Stimulated activated CD4-positive, alpha-beta T cell treated with anti-CD3 and anti-CD28 coated beads, Interleukin-2, amount 100 ng/mL, for 4 hours (primary cell): ENCODE measurements around the gene FRMD4B.

Source experiments
- DNase-seq: peaks from one replicate; pipeline ENCODE4 v3.0.0-alpha.2; 2020; ENCODE audit warnings: low read depth

Gene FRMD4B

DNA sequence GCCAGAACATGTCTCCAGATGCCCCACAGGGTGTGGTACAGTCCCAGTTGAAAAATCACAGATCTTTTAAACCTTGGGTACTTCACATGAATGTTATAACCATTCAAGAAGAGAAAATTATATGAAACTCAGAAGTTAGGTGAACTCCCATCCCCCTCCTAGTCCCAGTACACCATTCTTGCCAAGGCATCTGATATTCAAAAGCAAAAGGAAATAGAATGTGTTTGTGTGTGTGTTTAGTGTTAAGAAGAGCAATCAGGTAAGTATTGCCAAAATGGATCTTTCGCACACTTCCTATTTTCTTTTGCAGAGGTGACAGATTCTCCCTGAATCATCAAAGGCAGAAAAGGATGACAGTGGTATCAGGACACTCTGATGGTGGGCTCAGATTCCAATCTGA, 219.4 kb downstream of the FRMD4B start:
- DNase-seq: no peak

DNA sequence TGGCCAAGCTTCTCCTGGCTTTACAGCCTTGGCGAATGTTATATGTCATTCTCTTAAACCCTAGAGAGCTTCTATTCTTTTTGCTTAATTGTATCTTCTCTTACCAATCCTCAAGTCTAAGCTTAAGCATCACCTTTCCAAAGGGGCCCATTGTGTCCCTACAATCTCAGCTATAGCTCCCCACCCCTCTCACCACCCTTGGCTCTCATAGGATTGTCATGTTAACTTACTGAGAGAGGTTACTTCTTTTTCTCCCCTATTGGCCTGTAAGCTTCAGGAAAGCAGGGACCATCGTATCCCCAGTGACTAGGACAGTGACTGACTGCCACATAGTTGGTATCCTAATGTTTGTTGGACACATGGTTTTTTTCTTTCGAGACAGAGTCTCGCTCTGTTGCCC, 220.1 kb downstream of the FRMD4B start:
- DNase-seq: no peak

DNA sequence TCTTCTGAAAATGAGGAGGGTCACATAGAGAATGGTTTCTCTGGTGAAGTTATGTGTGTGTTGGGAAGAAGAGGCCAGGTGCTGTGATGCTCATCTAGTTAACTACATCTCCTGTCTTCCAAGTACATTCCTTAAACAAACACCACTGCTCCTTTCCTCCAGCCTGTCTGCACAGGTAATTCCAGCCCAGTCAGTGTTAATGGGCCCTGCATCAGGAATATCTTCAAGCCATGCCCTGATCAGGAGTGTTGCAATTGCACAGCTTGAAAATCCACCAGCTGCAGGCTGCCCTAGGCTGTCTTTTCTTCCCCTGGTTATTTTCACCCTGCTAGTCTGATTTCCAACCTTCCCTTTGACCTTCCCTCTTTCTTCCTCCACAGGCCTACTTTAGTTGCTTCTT, 221.6 kb downstream of the FRMD4B start:
- DNase-seq: no peak

DNA sequence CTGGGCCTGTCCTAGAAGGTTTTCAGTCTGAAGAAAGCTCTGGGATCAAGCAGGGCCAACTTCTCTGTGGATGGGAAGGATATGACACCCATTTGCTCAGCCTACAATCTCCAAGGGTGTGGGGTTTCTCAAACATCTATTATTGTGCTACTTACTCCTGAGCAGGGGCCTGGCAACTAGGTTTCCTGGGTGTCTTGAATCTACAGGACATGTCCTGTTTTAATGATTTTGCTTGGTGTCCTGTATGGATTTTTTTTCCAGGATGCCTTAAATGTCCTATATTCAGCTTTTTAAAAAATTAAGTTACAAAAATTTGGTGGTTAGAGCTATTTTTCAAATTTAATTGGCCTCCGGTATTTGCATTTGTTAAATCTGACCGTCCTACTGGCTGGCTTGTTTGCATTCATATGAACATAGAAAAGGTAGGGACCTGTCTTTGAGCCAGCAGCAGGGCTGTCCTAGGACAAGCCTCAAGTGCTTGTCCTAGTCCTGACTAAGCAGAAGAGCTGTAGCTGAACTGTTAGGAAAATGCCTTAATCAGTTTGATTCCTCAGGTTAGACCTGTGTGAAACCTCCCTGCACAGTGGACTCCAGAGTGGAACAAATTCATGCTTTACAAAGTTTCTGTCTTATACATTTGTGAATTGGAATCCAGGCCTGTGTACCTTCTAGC, 223.4 kb downstream of the FRMD4B start:
- DNase-seq: no peak

DNA sequence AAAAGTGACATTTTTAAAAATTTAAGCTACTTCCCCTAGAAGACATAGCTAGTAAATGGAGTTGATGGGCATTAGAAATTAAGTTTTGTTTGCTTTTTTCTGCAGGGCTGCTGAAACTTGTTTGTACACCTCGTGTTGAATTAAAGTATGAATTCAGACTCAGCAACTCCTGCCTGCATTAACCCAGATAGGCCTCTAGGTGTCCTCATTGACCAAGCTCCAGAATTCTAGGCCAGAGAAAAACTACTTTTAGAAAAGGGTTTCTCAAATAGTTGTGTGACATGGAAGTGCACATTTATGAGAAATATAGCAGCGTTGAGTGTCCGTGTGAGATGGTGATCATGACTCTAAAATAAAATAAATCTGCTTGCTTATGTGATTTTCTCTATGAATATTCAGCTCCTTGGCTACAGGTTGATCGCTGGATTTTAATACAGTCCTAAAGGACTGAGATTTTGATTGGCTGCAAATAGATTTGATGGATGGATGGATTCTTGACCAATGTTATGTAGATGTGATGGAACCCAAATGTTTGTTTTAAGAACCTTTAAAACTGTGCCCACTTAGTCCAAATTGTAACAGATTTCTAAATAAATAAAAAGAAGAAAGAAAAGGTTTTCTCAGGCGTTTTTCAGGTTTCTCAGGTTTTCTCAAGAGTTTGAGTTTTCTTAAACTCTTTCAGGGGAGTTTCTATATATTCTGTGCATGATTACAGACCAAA, 224.1 kb downstream of the FRMD4B start:
- DNase-seq: peak; percentile 23

DNA sequence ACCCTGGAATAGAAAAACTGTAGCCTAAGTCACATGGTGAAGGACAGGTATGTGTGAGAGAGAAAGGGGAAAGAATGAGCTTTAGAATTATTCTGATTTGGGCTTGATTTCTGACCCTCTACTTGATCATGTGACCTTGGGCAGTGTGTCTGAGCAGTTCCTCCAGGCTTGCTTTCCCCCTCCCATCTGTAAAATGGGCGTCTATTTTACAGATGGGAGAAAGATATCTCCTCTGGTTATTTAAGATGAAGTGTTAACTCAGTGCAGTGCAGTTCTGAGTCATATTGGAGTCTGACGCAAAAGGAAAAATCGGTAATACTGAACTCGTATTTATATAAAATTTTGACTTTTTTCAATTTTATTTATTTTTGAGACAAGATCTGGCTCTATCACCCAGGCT, 225.4 kb downstream of the FRMD4B start:
- no peak for DNase-seq

DNA sequence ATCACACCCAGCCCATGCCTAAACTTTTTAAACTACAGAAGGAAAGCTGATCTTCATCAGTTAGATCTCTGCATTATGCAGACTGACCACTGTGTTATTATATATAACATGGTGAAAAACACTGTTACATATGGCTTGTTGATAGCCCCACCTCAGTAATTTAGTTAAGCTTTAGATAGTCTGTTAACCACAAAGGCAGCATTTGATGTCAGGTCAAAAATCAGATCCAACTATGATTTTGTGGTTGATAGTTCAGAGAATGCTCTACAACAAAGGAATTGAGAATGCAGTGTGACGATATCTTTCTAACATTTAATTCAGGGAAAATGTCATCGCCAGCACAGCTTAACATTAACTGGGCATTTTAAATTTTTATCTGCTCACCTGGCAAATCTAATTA, 225.8 kb downstream of the FRMD4B start:
- DNase-seq: no peak

DNA sequence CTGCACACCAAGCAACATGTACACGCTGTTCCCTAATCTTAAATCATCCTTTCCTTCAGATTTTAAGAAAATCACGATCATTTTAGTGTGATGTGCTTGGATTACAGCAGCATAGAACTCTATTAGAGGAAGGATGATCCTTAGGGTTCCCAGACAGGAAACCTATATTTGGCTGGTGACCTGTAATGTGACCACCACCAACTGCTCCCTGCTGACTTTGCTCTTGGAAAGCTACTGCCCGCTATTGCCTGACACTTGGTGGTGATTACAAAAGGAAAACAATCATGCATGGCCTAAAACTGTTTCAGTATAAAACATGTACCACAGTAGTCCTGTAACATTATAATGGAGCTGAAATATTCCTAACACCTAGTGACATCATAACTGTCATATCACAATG, 236.3 kb downstream of the FRMD4B start:
- DNase-seq: no peak

DNA sequence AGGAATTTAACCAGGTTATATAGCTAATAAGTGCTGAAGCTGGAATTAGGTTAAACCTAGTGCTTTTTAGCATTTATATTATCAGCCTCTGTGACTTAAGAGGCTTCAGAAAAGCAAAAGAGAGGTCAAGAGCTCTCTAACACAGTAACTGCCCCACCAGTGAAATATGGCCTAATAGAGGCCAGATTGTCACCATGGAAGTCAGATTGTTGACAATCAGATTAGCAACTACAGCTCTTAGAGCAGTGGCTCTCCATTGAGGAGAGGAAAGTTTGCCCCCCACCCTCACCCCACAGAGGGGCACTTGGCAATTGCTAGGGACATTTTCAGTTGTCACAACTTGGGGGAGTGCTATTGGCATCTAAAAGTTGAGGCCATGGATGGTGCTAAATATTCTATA, 240.2 kb downstream of the FRMD4B start:
- no peak for DNase-seq

DNA sequence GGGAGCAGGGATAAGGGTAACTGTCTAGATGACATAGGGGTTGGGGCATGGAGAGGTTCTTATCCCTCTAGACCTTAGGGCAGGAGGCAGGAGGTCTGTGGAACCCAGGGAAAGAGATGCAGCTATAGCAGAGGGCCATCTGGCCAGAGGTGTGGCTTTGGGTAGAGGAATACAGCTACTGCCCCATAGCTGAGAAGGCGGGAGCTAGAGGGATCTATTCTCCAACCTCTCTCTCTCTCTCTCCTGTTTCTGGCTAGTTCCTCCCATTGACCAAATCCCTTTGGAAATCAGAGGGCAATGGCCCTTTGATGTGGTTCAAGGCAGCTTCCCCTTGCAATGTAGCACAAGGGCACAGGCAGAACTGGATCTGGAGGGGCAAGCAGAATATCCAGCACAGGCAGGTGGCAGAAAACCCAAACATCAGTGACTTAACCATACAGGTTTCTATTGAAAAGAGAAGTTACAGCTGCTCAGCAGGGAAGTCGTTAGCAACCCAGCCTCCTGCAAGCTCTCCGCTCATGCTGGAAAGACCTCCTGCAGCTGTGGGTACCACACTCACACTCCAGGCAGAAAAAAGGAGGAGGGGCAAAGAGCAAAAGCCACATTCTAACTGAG, 241.2 kb downstream of the FRMD4B start:
- DNase-seq: no peak

DNA sequence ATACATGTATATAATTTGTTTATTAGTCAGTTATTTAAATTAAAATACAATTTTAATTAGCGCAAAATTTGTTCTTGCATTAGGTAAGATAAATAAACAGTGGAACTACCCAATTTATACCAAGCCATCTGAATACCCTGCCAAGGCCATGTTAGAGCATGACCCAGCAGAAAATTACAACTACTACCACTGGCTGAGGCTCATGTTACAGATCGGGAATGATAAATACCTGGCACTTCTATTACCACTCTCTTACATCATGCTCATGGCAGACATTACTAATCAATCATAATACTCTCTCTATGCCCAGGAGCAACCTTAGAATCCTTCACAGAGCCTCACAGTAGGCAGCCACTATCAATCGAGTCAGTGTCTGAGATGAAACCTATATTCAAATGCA, 242.3 kb downstream of the FRMD4B start:
- no peak for DNase-seq

DNA sequence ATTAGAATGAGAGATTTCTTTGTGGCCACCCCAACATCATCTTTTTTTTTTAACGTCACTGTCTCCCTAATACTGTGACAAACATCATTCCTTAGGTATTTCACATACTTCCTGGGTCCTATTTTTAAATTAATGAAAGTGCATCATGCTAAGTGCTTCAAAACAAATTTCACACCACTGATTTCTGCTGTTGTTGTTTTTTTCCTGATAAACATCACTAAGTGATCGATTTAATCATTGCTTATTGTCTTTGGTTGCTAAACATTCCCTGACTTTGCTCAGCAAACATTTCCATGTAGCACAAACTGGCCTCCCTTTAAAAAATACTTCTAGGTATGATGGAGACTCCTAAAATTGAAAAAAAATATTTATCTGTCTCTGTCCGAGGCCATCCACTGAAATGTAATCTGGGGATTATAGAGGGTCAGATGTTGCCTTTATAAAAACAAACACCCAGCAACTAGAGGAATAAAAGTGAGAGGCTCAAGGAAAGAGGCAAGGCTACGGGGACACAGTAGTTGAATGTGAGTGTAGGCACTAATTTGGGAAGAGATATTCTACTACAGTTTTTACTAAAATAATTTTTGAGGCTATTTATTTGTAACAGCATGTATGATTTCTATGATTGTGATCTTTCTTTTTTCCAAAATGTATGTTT, 243.0 kb downstream of the FRMD4B start:
- DNase-seq: no peak

DNA sequence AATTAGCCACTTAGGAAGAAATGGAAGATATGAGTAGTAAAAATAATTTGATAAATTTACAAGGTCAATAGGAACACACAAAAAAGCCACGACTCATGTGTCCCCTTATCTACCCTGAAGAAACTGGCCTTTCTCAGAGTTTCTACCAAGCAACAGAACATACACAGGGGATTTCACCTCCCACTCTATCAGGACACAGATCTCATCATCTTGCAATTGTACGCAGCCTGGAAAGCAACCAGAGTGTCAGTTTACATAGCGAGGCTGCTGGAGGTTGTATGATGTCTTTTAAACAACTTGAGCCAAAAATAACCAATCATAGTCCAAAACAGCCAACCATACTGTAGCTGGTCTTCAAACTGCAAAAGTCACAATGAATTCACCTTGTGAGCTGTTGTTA, 243.8 kb downstream of the FRMD4B start:
- no peak for DNase-seq

DNA sequence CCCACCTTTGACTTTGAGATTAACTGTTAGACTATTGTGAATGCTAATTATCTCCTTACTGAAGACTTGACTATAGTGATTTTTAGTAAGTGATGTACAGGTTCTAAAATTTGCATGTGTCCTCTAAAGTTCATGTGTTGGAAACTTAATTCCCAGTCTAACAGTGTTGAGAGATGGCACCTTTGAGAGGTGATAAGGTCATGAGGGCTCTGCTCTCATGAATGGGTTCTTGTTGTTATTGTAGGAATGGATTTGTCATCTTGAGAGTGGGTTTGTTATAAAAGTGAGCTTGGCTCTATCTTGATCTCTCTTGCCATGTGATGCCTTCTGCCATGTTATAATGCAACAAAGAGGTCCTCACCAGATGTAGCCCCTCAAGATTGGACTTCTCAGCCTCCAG, 244.6 kb downstream of the FRMD4B start:
- DNase-seq: no peak

DNA sequence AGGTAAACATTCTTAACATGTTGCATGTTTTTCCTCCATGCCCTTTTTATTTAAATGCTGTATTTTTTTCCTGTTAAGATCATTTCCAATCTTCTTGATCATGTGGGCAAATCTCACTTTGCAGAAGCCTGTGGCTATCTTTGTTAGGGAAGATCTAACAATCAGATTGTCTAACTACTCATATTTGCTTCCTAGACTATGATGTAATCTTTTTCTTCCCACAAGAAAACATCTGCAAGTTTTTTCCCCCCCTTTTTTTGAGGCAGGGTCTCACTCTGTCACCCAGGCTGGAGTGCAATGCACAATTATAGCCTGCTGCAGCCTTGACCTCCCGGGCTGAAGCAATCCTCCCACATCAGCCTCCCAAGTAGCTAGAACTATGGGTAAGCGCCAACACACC, 248.5 kb downstream of the FRMD4B start:
- no peak for DNase-seq

DNA sequence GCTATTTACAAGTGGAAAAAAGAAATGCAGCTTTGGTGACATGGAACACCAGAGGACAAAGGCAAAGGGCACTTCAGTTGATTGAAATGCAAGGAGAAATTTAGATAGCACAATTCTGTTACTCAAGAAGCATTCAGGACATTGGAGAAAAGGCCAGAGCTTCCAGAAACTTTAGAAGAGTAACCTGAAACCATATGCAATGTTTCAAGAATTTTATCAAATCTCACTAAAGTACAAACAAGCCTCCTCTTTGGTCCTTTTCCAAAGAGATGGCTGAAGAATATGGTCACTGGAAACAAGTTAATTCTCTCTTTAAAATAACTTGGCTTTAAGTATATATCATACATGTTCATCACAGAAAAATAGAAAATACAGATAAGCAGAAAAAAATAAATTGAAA, 248.9 kb downstream of the FRMD4B start:
- no peak for DNase-seq

DNA sequence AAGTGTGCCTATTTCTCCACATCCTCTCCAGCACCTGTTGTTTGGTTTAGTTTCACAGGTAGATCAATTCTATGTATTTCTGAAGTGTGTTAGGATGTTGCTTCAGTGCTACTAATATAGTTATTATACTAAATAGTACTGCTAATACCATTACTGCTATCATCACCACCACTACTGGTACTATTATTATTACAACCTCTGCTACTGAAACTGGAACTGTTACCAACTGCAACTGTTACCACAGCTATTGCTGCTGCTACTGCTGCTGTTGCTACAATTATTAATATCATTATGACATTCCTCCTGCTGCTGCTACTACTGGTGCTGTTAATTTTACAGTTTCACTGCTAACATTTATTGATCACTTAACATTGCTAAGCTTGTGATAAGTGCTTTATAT, 255.2 kb downstream of the FRMD4B start:
- DNase-seq: no peak

DNA sequence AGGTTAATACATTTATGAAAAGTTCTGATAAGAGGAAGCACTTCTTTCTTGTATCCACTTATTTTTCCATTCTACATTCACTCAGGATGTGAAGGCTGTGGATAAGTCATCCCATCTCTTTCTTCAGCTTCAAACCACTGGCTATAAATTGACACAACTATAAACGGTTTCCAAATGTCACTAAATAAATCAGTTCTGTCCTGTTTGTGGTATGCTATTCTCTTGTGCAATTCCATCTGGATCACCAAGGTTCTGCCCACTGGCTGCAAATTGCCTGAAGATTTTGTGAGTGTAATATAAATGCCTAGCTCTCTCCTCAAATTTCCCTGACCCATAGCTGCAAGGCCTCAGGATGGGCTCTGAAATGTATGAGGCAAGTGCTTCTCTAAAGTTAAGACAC, 256.4 kb downstream of the FRMD4B start:
- DNase-seq: no peak

DNA sequence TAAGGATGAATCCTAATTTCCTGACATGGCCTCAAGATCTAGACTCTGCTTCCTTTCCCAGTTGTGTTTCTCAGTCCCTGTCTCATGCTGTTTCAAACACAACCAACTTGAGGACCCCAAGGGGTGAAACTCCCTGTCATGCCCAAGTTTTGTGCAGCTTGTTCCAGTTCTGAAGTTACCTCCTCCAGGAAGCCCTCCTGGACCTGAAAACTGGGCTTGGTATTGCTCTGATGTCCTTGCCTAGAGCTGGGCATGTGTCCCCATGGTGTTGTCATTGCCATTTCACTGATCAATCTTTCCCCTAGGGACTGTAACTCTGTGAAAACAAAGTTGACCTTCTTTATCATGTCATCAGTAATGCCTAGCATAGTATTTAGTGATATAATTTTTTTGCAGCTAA, 257.4 kb downstream of the FRMD4B start:
- no peak for DNase-seq

DNA sequence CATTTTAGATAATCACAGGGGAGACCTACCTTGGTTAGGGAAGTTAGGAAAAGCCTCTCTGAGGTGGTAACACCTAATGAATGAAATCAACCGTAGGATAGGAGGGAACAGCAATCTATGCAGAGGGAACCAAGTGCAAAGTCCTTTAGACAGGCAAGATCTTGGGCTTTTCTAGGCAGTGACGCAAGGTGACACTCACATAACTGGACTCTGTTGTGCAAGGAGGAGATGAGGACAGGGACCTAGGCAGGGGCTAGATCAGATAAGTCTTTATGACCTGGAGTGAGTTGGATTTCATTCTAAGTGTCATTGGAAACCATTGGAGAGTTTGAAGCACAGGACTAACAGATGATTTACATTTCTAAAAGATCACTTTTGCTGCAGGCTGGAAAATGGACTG, 258.9 kb downstream of the FRMD4B start:
- no peak for DNase-seq

DNA sequence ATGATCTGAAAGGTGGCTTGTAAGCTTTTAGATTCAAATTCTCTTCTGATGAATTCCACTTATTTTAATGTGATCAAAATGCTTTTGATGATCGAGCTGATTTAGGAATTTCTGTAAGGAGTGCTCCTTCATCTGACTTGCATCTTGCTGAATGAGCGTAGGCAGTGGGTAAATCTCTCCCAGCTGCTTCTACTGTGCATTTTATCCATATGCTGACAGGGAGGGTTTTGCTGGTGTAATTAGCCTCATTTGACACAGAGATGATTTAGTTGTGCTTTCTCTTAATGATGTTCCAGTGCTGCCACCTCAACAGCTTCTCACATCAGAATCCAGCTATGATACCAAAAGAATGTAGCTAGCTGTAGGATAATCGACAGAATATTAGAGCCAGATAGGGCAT, 259.7 kb downstream of the FRMD4B start:
- DNase-seq: no peak

DNA sequence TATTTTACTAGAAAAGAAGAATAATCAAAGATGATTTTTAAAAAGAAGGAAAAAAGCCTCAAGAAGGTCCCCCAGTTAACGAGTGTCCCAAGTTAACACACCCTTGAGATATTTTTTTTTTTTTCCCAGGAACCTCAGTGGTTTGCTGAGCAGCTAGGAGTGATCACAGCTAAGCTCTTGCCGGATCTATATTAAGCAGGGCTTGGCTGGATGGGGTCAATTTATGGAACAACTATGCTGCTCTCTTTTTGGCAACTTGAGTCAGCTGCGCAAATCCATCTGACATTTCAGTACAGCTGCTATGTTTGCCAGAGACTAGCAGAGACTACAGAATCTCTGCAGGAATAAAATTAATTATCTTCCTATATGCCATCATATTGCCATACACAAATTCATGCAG, 263.5 kb downstream of the FRMD4B start, which contains the start of gene LMOD3:
Gene LMOD3 (minus strand): TSS at position 193 of the 400 bp plus-strand sequence. CDS start 209 bp downstream, outside the sequence.
- DNase-seq: no peak

DNA sequence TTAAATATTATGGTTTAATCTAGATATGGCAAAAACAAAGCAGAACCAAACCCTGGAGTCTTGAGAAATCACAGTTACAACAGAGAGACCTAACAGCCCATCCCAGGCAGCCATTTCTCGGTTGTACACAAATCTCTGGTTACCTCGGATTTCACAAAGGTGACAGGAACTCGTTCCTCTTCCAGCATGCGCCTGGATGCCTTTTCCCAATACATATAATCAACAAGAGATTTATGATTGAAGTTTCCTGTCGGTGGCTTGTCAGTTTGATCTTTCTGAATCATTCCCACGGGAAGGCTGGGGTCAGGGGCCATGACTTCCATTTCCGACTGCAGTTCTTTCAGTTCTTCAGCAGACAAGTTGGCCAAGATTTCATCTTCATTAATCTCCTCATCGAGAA, 263.9 kb downstream of the FRMD4B start:
- no peak for DNase-seq
